GM19395 (cell line): ENCODE measurements around the gene CD300A.
"Not testable (repeated sequence)": the region's sequence is repeated elsewhere in the genome, so short reads cannot be mapped to it uniquely, and the experiment has no call there.

Experiments
- ATAC-seq: cut with Tn5 transposase; IDR thresholded peaks from one replicate; pipeline ENCODE4 v1.9.1; 2021; ENCODE audit warnings: mild to moderate bottlenecking, moderate library complexity; ENCODE audit not compliant: unreplicated experiment

The CD300A gene

DNA sequence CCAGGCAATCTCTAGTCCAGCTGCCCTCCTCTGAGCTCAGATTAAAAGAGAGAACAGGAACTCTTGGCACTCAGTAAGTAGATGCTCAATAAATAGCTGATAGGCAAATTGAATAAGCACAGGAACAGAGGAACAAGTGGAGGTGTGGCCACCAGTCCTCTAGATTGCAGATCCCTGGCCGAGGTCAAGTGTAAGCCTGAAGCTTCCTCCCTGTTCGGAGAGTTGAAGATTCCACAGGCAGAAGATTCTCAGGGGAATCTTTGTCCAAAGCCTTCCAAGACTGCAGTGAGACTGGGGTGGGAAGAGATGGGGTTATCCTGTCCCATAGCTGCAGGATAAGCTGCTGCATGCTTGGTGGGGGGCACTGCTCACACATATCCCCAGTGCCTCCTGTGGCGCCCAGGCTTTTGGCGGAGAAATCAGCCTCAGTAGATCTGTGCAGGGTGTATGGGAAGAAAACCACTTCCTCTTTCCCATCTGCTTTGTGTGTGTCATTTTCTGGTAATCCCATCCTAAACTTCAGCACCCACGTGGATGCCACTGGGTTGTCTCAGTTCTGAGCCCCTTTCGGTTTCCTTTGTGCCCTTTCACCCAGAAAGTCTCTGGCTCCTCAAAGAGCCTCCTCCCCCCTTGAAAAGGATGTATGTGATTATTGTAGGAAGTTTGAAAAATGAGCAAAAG, 12.1 kb downstream of the CD300A start:
- ATAC-seq: no peak

DNA sequence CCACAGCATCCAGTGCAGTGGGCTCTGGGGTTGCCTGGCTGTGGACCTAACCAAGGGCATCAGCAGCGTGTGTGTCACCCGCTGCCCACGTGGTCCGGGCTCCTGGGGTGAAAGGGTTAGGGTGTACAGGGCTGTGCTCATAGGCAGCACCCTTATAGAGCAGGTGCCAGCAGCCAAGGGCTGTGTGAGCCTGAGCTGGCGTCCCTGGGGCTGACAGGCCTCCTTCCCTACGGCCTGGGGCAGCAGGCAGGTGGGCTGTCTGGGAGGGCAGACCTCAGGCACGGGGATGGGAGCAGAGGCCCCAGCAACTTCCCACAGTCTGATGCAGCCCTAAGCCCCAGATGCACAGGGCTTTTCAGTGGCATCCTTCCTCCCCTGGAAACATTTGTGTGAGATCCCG, 13.9 kb downstream of the CD300A start:
- ATAC-seq: no peak

DNA sequence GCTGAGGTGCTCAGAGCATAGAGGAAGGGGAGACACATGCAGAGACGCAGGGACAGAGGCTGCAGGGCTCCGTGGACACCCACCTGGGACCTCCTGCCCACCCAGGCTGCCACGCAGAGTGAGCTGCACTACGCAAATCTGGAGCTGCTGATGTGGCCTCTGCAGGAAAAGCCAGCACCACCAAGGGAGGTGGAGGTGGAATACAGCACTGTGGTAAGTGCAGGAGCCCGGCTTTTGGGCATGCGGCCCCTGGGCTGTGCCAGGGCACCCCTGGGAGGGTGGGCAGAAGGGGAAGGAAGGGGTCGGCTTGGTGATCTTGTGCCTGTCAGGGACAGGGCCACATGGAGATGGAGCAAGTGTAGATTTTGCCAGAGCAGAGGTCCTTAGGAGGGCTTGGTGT, 15.2 kb downstream of the CD300A start:
- ATAC-seq: no peak

DNA sequence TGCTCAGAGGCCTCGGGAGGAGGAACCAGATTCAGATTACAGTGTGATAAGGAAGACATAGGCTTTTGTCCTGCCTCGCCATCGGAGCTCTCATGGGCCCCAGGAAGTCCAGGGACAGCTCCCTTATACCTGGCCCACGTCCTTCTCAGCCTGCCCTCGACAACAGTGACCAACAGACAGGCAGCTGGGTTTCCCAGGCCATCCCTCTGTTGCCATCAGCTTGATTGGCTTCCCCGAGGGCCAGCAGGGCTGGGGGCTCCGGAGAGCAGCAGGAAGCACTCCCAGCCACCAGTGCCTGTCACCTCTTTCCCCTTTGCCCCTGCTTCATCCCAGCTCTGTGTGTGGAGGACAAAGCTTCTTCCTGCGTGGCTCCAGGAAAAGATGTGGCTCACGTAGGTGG, 17.6 kb downstream of the CD300A start:
- ATAC-seq: no peak

DNA sequence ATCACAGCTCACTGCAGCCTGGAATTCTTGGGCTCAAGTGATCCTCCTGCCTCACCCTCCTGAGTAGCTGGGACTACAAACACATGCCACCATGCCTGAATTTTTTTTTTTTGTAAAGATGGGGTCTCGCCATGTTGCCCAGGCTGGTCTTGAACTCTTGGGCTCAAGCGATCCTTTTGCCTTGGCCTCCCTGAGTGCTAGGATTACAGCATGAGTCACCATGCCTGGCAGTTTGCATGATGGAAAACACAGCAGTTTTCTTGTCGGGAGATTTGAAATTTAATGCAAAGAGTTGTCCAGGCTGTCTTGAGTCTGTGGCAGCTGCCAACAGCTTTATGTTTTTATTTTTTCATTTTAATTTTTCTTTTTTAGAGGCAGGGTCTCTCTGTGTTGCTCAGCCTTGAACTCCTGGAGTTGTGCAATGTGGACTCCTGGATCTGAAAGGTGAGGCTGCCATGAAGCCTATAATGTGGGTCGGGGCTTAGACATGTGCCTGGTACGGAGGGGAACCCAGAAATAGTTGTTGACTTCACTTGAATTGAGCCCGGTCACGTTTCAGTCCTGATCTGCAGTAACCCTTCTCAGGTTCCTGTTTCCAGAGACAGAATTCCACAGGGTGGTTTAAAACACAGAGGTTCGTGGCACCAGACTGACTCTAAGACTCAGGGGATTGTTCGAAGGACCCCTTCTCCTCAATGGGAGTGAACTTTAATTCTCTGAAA, 18.7 kb downstream of the CD300A start:
- ATAC-seq: no peak

DNA sequence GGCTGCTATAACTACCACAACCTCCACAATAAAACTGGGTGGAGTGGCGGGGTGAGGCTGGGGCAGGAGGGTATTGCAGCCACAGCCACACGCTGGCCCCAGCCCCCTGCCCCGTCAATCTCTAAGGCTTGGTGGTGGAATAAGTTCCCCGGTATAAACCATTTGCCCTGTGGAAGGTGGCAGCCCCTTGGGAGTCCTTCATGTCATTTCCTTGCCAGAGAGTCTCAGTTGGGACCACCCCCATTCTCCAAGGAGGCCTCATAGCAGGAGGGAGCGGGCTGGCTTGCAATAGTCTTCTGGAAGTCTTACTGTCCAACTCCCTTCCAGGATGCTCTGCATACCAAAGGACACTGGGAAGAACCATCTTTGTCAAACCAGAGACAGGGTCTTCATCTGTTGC, 19.4 kb downstream of the CD300A start:
- no peak for ATAC-seq

DNA sequence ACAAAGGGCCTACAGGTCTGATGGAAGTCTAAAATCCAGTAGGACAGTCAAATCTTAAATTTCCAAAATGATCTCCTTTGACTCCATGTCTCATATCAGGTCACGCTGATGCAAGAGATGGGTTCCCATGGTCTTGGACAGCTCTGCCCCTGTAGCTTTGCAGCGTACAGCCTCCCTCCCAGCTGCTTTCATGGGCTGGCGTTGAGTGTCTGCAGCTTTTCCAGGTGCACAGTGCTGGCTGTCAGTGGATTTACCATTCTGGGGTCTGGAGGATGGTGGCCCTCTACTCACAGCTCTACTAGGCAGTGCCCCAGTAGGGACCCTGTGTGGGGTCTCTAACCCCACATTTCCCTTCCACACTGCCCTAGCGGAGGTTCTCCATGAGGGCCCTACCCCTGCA, 21.8 kb downstream of the CD300A start:
- not testable (repeated sequence) for ATAC-seq

DNA sequence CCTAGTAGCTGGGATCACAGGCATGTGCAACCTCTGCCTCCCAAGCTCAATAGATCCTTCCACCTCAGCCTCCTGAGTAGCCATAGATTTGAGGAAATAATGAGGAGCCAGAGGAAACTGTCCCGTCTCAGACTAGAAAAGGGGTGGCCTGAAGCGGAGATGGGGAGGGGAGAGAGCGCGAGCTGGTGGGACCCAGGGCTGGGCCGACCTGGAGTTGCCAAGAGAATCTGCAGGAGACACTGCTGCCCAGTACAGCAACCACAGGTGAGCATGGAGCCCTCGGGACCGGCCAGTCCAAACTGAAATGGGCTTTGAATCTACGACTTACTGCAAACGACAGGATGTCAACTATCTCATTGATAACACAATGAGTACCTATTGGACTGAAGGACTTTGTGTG, 24.3 kb downstream of the CD300A start:
- no peak for ATAC-seq

DNA sequence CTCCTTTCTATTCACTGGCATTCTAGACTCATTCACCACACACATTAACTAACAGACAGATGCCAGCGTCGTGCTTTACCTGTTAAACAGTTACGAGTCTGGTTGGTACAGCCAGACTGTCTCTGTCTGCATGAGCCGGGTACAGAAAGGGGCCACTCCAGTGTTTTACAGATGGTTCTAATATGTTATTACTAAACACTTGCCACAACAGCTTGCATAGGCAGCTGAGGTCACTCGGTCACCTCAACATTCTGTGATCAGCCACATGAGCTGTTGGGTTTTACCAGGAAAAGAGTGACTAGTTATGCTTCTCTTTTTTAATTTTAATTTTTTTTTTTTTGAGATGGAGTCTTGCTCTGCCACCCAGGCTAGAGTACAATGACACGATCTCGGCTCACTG, 25.2 kb downstream of the CD300A start:
- ATAC-seq: no peak

DNA sequence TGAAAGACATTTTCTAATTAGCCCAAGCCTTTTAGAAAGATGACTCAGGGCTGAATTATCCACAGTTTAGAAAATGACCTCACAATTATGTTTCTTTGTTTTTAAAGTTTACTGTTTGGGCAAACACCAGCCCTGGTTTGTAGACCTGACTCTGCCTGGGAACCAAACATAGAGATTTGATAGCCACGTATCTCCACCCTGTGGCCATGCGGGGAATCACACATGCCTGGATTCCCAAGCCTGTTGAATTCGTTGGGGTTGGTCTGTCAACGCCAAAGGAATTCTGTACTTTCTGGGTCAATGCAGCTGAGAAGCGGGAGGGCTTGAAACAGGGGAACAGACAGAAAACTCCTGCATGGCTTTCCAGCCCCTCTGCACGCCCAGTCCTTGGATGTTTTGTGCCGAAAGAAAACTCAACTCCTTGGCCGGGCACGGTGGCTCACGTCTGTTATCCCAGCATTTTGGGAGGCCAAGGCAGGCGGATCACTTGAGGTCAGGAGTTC, 26.9 kb downstream of the CD300A start:
- ATAC-seq: no peak

DNA sequence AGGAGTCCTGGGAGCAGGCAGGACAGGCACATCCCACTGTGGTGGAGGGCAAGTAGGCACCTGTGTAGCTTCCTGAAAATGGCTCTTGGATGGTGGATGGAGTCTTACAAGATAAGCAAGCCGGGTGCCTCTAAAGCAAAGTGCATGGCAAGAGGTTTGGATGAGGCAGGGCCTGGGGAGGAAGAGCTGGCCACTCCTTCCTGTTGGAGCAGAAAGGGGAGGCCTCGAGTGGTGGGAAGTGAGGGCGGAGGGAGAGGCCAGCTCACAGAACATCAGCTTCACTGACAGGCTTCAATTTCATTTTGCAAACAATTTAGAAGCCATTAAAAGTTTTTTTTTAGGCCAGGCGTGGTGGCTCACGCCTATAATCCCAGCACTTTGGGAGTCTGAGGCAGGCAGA, 31.0 kb downstream of the CD300A start:
- no peak for ATAC-seq

DNA sequence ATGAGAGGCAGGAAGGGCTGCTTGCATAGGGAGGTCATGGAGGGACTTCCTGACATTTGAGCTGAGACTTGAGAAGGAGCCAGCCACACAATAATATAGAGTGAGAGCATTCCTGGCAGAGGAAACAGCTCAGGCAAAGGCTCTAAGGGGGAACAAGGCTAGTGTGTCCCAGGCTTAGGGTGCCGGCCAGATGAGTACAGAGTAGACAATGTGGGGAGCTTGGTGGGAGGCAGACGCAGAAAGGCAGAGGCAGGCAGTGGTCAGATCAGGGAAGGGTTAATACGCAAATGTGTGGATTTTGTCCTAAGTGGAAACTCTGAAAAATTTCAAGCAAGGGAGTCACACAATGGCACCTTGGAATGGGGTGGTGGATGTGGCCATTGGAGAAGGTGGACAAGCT, 33.6 kb downstream of the CD300A start:
- no peak for ATAC-seq

DNA sequence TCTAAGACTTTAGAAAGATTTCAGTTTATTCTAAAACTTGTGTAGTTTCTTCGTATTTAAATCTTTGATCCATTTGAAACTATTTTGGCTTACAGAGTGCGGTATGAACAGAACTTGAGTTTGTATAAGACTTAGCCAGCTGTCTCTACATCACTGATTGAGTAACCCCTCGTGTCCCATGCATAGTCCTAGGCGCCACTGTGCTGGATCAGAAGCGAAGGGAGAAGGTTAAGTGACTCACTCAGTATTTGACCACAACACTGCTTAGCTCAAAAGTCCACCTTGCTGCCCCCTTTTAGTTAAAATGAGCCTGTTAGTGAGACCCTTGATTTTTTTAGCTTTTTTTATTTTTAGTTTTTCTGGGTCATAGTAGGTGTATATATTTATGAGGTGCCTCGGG, 36.4 kb downstream of the CD300A start:
- ATAC-seq: no peak

DNA sequence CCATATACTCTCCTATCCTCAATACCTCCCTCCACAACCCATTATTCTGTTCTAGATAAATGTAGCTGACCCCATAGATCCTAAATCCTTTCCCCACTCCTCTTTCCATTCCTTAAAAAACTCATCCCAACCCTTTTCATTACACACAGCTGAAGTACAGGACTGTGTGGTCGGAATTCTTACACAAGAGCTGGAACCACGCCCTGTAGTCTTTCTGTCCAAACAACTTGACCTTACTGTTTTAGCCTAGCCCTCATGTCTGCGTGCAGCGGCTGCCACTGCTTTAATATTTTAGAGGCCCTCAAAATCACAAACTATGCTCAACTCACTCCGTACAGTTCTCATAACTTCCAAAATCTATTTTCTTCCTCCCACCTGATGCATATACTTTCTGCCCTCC, 37.5 kb downstream of the CD300A start:
- ATAC-seq: not testable (repeated sequence)

DNA sequence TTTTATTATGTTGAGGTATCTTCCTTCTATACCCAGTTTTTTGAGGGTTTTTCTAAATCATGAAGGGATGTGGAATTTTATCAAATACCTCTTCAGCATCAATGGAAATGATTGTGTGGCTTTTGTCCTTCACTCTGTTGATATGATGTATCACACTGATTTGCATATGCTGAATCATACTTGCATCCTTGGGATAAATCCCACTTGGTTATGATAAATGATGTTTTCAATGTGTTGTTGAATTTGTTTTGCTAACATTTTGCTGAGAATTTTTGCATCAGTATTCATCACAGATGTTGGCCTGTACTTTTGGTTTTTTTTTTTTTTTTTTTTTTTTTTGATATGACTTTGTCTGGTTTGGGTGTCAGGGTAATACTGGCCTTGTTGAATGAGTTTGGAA, 41.7 kb downstream of the CD300A start:
- ATAC-seq: no peak

DNA sequence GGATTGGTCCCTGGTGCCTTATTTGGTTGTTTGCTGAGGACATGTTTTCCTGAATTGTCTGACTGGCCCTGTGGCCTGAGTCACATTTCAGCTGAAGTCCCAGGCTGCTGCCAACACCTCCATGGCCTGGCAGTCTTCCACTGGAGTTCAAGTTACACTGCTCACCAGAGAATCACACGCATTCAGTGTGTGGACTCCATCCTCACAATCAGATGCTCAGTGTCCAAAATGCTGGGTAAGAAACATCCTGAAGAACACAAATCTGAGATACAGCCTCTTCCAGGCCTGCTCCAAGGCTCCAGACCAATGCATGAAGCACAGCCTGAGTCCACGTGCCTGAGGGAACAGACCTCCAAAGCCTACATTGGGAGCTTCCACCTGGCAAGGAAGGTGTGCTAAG, 45.6 kb downstream of the CD300A start:
- no peak for ATAC-seq

DNA sequence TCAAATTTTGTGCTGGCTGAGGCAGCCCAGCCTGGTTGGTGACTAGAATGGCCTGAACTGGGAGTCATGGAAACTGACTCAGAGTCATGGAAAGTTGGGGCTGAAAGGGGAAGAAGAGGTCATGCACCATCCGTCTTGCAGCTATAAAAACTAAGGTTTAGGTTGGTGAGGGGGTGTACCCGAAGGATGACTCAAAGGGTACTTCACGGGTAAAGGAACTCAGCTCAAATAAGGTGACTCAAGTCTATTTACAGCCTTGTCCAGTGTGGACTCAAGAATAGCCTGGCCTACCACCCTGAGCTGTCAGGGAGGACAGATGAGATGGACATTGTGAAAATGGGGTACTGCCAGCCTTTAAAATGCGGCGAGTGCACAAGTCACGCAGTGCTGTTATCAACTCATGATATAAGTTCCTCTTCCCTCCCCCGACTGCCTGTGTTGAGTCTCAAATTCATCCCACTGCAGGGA, 46.2 kb downstream of the CD300A start:
- ATAC-seq: peak; percentile 73

DNA sequence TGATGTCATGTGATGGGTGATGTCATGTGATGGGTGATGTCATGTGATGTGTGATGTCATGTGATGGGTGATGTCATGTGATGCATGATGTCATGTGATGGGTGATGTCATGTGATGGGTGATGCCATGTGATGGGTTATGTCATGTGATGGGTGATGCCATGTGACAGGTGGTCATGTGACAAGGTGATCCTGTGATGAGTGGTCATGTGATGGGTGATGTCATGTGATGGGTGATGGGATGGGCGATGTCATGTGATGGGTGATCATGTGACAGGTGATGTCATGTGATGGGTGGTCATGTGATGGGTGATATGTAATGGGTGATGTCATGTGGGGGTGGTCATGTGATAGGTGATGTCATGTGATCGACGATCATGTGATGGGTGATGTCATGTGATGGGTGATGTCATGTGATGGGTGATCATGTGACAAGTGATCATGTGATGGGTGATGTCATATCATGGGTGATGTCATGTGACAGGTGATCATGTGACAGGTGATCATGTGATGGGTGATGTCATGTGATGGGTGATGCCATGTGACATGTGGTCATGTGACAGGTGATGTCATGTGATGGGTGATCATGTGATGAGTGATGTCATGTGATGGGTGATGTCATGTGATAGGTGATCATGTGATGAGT, 47.7 kb downstream of the CD300A start:
- ATAC-seq: no peak

DNA sequence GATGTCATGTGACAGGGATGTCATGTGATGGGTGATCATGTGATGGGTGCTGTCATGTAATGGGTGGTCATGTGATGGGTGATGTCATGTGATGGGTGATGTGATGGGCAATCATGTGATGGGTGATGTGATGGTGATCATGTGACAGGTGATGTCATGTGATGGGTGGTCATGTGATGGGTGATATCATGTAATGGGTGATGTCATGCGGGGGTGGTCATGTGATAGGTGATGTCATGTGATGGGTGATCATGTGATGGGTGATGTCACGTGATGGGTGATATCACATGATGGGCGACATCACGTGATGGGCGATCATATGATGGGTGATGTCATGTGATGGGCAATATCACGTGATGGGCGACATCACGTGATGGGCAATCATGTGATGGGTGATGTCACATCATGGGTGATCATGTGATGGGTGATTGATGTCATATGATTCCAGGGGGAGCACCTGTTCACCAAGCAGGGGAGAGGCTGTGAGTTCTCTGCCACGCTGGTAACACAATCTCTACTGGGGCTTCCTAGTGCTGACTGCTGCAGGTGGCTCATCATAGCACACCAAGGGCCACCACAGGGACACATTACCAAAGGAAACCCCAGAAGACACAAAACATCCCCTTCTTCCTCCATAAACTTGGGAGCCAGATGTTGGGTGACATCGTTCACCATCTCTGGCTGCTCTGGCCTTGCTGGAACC, 48.3 kb downstream of the CD300A start:
- no peak for ATAC-seq

DNA sequence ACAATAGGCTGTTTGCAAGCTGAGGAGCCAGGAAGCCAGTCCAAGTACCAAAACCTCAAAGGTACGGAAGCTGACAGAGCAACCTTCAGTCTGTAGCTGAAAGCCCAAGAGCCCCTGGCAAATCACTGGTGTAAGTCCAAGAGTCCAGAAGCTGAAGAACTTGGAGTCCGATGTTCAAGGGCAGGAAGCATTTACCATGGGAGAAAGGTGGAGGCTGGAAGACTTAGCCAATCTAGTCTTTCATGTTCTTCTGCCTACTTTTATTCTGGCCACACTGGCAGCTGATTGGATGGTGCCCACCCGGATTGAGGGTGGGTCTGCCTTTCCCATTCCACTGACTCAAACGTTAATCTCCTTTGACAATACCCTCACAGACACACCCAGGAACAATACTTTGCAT, 49.5 kb downstream of the CD300A start:
- ATAC-seq: no peak

DNA sequence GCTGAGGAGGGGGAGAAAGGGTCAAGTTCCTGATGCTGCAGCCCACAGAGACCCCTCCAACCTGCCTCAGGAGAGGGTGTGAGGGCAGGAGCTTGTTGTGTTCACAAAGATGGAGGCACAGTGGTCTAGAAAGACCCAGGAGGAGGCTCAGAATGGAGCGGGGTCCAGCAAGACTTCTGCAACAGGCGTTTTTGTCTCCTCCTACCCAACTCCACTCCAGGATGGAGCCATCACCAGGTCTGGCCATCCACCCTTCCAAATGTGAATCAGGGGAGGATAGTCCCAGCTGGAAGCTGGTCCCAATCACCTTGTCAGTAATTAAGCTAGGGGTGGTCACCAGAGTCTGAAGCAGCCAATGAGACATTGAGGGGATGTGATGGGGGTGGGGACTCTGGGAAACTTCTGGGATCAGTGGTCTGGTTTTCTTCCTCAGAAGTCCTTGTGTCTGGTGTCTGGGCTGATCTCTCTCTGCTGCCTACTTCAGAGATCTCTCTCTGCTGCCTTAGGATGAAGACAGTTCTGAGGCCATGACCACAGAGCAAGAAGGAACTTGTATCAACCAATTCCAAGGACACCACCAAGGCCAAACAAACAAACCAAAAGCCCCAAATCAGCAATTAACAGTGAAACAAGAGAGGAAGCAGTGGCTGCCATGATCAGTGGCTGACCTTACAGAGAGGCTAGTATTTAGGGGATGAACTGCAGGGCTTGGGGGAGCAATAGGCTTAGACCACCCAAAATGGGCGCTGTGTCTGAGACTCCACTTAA, 50.3 kb downstream of the CD300A start:
- no peak for ATAC-seq
